ENCODE data around the gene SPTLC2.

DNA sequence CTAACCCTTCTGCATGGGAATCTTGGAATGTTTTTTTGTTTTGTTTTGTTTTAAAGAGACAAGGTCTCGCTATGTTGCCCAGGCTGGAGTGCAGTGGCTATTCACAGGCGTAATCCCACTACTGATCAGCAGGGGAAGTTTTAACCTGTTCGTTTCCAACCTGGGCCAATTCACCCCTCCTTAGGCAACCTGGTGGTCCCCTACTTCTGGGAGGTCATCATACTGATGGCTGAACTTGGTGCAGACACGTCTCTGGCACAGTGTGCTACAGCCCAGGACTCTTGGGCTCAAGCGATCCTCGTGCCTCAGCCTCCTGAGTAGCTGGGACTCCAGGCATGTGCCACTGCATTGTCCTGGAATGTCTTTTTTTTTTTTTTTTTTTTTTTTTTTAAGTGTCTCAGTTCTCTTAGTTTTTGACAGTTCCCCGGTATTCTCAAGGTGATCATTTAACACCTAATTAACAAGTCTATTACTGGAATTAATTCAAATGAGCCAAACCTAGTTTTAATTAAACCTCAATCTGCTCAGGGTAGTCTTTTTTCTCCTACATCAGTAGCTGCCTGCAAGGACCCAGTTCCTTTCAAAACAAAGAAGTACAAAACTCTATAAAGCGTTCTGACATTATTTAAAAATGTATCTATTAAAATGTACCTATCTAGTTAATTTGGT, 68.8 kb downstream of the SPTLC2 start:
- TF ChIP-seq, protein P1, sequence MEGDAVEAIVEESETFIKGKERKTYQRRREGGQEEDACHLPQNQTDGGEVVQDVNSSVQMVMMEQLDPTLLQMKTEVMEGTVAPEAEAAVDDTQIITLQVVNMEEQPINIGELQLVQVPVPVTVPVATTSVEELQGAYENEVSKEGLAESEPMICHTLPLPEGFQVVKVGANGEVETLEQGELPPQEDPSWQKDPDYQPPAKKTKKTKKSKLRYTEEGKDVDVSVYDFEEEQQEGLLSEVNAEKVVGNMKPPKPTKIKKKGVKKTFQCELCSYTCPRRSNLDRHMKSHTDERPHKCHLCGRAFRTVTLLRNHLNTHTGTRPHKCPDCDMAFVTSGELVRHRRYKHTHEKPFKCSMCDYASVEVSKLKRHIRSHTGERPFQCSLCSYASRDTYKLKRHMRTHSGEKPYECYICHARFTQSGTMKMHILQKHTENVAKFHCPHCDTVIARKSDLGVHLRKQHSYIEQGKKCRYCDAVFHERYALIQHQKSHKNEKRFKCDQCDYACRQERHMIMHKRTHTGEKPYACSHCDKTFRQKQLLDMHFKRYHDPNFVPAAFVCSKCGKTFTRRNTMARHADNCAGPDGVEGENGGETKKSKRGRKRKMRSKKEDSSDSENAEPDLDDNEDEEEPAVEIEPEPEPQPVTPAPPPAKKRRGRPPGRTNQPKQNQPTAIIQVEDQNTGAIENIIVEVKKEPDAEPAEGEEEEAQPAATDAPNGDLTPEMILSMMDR (IDR thresholded peaks at IDR 0.05): no peak
- TF ChIP-seq POLR2A (IDR thresholded peaks at IDR 0.05) (no peak), EP300 (IDR thresholded peaks at IDR 0.05) (no peak), POLR2AphosphoS5 (IDR thresholded peaks at IDR 0.05) (no peak)

Data from gastroesophageal sphincter (tissue), 3 donors.